Stomach (tissue), 4 donors: Measurements from ENCODE around the gene ZNF699.

Experiments used
- POLR2A ChIP-seq, 4 donors: fragments of 450-650 bp; IDR thresholded peaks; one replicate each; pipeline ENCODE4 v1.6.1; 2016; ENCODE audit warnings: antibody characterized with exemption in 4 of 4, control low read depth in 2 of 4, mild to moderate bottlenecking in 1 of 4, moderate library complexity in 1 of 4
- TF ChIP-seq, protein P1 (sequence below), 7 experiments: fragments of 450-650 bp in 4 of 7; fragments of 200-600 bp in 3 of 7; sonication (generic) in 3 of 7; IDR thresholded peaks; one replicate each; pipeline ENCODE4 v1.5.1; 2016 to 2019; ENCODE audit warnings: antibody characterized with exemption in 7 of 7, control low read depth in 2 of 7, mild to moderate bottlenecking in 1 of 7

DNA sequence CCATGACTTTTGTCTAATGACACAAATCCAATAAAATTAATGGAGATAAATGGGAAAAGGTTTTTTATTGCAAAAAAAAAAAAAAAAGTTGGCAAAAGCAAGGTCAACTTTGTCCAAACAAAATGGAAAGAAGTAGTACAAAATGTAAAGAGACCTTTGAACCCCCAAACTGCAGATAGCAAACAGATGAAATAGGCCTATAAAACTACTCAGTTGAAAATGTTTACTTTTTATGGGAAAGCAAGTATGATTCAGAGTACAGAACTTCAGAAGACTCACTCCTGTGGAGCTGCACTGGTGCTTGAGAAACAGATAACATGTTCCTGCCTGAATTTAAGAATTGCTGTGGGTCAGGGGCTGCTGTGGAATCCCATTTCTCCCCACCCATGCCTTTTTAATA, 43.4 kb upstream of the ZNF699 start:
- no peak for TF ChIP-seq POLR2A (IDR thresholded peaks at IDR 0.05)
- TF ChIP-seq, protein P1, sequence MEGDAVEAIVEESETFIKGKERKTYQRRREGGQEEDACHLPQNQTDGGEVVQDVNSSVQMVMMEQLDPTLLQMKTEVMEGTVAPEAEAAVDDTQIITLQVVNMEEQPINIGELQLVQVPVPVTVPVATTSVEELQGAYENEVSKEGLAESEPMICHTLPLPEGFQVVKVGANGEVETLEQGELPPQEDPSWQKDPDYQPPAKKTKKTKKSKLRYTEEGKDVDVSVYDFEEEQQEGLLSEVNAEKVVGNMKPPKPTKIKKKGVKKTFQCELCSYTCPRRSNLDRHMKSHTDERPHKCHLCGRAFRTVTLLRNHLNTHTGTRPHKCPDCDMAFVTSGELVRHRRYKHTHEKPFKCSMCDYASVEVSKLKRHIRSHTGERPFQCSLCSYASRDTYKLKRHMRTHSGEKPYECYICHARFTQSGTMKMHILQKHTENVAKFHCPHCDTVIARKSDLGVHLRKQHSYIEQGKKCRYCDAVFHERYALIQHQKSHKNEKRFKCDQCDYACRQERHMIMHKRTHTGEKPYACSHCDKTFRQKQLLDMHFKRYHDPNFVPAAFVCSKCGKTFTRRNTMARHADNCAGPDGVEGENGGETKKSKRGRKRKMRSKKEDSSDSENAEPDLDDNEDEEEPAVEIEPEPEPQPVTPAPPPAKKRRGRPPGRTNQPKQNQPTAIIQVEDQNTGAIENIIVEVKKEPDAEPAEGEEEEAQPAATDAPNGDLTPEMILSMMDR (IDR thresholded peaks at IDR 0.05): no peak
